ENCODE results near the gene ARRB1.

The ARRB1 gene

GRCh38 chr11:75334976-75335375 lies 16.5 kb downstream of the ARRB1 start:
- H3K27ac ChIP-seq (ENCODE audit: extremely low read depth, low read depth, low read length): no peak overlapping the region
- H3K36me3 ChIP-seq (ENCODE audit: control insufficient read depth in 2 of 2, insufficient read depth in 1 of 2, low read length in 2 of 2): no peaks in the 10 kb centered on the region
- TF ChIP-seq KLF17 (tag by site-specific recombination; IDR thresholded peaks at IDR 0.05): no peak
- no peak for TF ChIP-seq ZNF600 (tag by site-specific recombination; IDR thresholded peaks at IDR 0.05)
- TF ChIP-seq ZNF311 (tag by site-specific recombination; IDR thresholded peaks at IDR 0.05; ENCODE audit: borderline replicate concordance): no peak
- no peak for TF ChIP-seq ZNF510 (tag by site-specific recombination; IDR thresholded peaks at IDR 0.05; ENCODE audit: insufficient replicate concordance)
- TF ChIP-seq, protein P1, sequence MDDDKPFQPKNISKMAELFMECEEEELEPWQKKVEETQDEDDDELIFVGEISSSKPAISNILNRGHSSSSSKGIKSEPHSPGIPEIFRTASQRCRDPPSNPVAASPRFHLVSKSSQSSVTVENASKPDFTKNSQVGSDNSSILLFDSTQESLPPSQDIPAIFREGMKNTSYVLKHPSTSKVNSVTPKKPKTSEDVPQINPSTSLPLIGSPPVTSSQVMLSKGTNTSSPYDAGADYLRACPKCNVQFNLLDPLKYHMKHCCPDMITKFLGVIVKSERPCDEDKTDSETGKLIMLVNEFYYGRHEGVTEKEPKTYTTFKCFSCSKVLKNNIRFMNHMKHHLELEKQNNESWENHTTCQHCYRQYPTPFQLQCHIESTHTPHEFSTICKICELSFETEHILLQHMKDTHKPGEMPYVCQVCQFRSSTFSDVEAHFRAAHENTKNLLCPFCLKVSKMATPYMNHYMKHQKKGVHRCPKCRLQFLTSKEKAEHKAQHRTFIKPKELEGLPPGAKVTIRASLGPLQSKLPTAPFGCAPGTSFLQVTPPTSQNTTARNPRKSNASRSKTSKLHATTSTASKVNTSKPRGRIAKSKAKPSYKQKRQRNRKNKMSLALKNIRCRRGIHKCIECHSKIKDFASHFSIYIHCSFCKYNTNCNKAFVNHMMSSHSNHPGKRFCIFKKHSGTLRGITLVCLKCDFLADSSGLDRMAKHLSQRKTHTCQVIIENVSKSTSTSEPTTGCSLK (tag by site-specific recombination; IDR thresholded peaks at IDR 0.05): no peak
- no peak for TF ChIP-seq ZNF776 (tag by site-specific recombination; IDR thresholded peaks at IDR 0.05; ENCODE audit: borderline replicate concordance)
- no peak for TF ChIP-seq ZSCAN4 (tag by site-specific recombination; IDR thresholded peaks at IDR 0.05)
- TF ChIP-seq GLIS2 (tag by site-specific recombination; IDR thresholded peaks at IDR 0.05): no peak
- TF ChIP-seq KLF8 (tag by site-specific recombination; IDR thresholded peaks at IDR 0.05): no peak
- TF ChIP-seq ZNF501 (tag by site-specific recombination; IDR thresholded peaks at IDR 0.05): no peak
- TF ChIP-seq MEIS1 (CRISPR knock-in tag; IDR thresholded peaks at IDR 0.05; ENCODE audit: borderline replicate concordance): no peak
- TF ChIP-seq ZNF324 (tag by site-specific recombination; IDR thresholded peaks at IDR 0.05): no peak
- no peak for TF ChIP-seq ZNF768 (tag by site-specific recombination; IDR thresholded peaks at IDR 0.05)
- ChIA-PET CTCF (interaction anchor here (0.5 to 2.6 kb wide), 3 partner anchors 46 to 55 kb away, joined by 3 to 9 read pairs (median 6); no protein-coding TSS in a partner anchor), POLR2A (no interaction called here)
- no peak overlapping the region for H3K4me3 ChIP-seq (ENCODE audit: low read depth, low read length)
- peaks cover under 1% of the 10 kb centered on the region; the same call in 1 of the 2 replicates for H3K4me1 ChIP-seq (ENCODE audit: control insufficient read depth, insufficient read depth, low read length)
- no peaks in the 10 kb centered on the region for H3K9me3 ChIP-seq (ENCODE audit: control insufficient read depth, insufficient read depth, low read depth, low read length)

GRCh38 chr11:75334402-75334891 lies 17.0 kb downstream of the ARRB1 start:
- ChIA-PET CTCF (interaction anchor here (0.5 to 2.6 kb wide), 3 partner anchors 47 to 54 kb away, joined by 3 to 9 read pairs (median 6); no protein-coding TSS in a partner anchor), POLR2A (no interaction called here)

GRCh38 chr11:75333807-75334140 lies 17.7 kb downstream of the ARRB1 start:
- no peak overlapping the region for H3K4me3 ChIP-seq (ENCODE audit: low read depth, low read length)
- H3K36me3 ChIP-seq (ENCODE audit: control insufficient read depth in 2 of 2, insufficient read depth in 1 of 2, low read length in 2 of 2): no peaks in the 10 kb centered on the region
- no peak overlapping the region for H3K27ac ChIP-seq (ENCODE audit: extremely low read depth, low read depth, low read length)
- ChIA-PET CTCF (interaction anchor here (2.6 kb wide), 1 partner anchor 54 kb away, joined by 9 read pairs; no protein-coding TSS in a partner anchor), POLR2A (no interaction called here)
- H3K9me3 ChIP-seq (ENCODE audit: control insufficient read depth, insufficient read depth, low read depth, low read length): no peaks in the 10 kb centered on the region
- H3K4me1 ChIP-seq (ENCODE audit: control insufficient read depth, insufficient read depth, low read length): no peaks in the 10 kb centered on the region
- no peak for TF ChIP-seq ZNF791 (tag by site-specific recombination; IDR thresholded peaks at IDR 0.05)
- no peak for TF ChIP-seq SP2 (tag by site-specific recombination; IDR thresholded peaks at IDR 0.05)
- TF ChIP-seq ZNF23 (tag by site-specific recombination; IDR thresholded peaks at IDR 0.05; ENCODE audit: borderline replicate concordance): no peak
- no peak for TF ChIP-seq SCRT1 (tag by site-specific recombination; IDR thresholded peaks at IDR 0.05; ENCODE audit: borderline replicate concordance)
- TF ChIP-seq ZNF521 (tag by site-specific recombination; IDR thresholded peaks at IDR 0.05): no peak
- no peak for TF ChIP-seq ZNF473 (tag by site-specific recombination; IDR thresholded peaks at IDR 0.05)
- no peak for TF ChIP-seq ZNF610 (tag by site-specific recombination; IDR thresholded peaks at IDR 0.05; ENCODE audit: borderline replicate concordance)
- no peak for TF ChIP-seq ZNF223 (tag by site-specific recombination; IDR thresholded peaks at IDR 0.05)
- no peak for TF ChIP-seq ZNF560 (tag by site-specific recombination; IDR thresholded peaks at IDR 0.05; ENCODE audit: borderline replicate concordance)
- no peak for TF ChIP-seq ZNF629 (tag by site-specific recombination; IDR thresholded peaks at IDR 0.05)
- no peak for TF ChIP-seq ZNF658 (tag by site-specific recombination; IDR thresholded peaks at IDR 0.05)
- TF ChIP-seq ZNF404 (tag by site-specific recombination; IDR thresholded peaks at IDR 0.05): no peak
- no peak for TF ChIP-seq ZNF48 (tag by site-specific recombination; IDR thresholded peaks at IDR 0.05)

More at GRCh38 chr11:75334402-75334891, 17.0 kb downstream of the ARRB1 start:
- Histone ChIP-seq H3K27ac (ENCODE audit: extremely low read depth, low read depth, low read length) (no peak overlapping the region), H3K4me1 (ENCODE audit: control insufficient read depth, insufficient read depth, low read length) (no peaks in the 10 kb centered on the region), H3K4me3 (ENCODE audit: low read depth, low read length) (no peak overlapping the region), H3K36me3 (ENCODE audit: control insufficient read depth in 2 of 2, insufficient read depth in 1 of 2, low read length in 2 of 2) (no peaks in the 10 kb centered on the region), H3K9me3 (ENCODE audit: control insufficient read depth, insufficient read depth, low read depth, low read length) (no peaks in the 10 kb centered on the region)
- no peak for TF ChIP-seq KLF17 (tag by site-specific recombination; IDR thresholded peaks at IDR 0.05)
- TF ChIP-seq TRIM28 (IDR thresholded peaks at IDR 0.05; ENCODE audit: borderline replicate concordance, low read length): no peak
- TF ChIP-seq ZNF350 (tag by site-specific recombination; IDR thresholded peaks at IDR 0.05): no peak
